SK-N-MC (cell line): ENCODE measurements around the gene SMIM24.

Source experiments
- EZH2 ChIP-seq: fragments of 200-600 bp; sonication (generic); IDR thresholded peaks from one replicate; pipeline ENCODE4 v1.6.1; 2017; ENCODE audit warnings: antibody characterized with exemption
- POLR2AphosphoS5 ChIP-seq: IDR thresholded peaks from 2 replicates; pipeline ENCODE4 v1.6.1; 2012; ENCODE audit warnings: mild to moderate bottlenecking, low read depth, low read length, borderline replicate concordance

DNA sequence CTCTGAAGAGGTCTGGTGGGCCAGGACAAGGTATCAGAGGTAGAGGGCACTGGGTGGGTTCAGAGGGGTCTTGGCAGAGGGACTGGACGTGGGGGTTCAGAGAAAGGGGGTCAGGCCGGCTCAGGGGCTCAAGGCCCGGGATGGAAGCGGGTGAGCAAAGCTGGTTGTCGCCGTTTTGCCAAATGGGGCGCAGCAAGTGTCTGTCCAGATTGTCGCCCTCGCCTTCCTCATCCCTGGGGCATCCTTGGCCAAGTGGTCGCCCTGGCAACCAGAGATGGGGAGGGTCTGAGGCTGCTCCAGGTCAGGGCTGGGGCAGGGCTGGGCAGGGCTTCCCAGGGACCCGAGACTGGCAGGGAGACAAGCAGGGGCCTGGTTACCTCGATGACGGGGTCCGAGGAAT is 13.3 kb upstream of the SMIM24 start:
- TF ChIP-seq EZH2 = no peak
- TF ChIP-seq POLR2AphosphoS5 = no peak
